K562 (cell line): ENCODE results near the gene FKRP. TPM values are rescaled to one million over a fixed set of nuclear protein-coding genes. Genes with fewer than 3 reads are reported as not detected.
A peak's percentile ranks its signal among the peaks of the same experiment; 100 is the strongest.

ENCODE experiments used
- BMI1 ChIP-seq: fragments of 150-350 bp; IDR thresholded peaks from 2 replicates; pipeline ENCODE4 v1.6.1; 2014; ENCODE audit warnings: low read length
- CXXC5 ChIP-seq: fragments of 250-450 bp; sonication (Bioruptor Pico); IDR thresholded peaks from 2 replicates; pipeline ENCODE4 v1.8.0; 2022; ENCODE audit warnings: inconsistent platforms, mild to moderate bottlenecking, moderate library complexity
- DACH1 ChIP-seq: fragments of 450-650 bp; IDR thresholded peaks from 2 replicates; pipeline ENCODE4 v1.6.1; 2018; ENCODE audit not compliant: partially characterized antibody
- E2F3 ChIP-seq: fragments of 250-450 bp; sonication (Bioruptor Pico); IDR thresholded peaks from 2 replicates; pipeline ENCODE4 v1.4.0; 2020; ENCODE audit warnings: mild to moderate bottlenecking
- GABPB1 ChIP-seq: sonication (generic); formaldehyde crosslinking; IDR thresholded peaks from 2 replicates; pipeline ENCODE4 v1.8.0; 2022; ENCODE audit warnings: mild to moderate bottlenecking, missing genetic modification reagents
- KDM1A ChIP-seq, 2 experiments: fragments of 450-650 bp; IDR thresholded peaks; 2 replicates each; pipeline ENCODE4 v1.6.1; 2016; ENCODE audit warnings: mild to moderate bottlenecking in 2 of 2
- NKRF ChIP-seq: fragments of 450-650 bp; IDR thresholded peaks from 2 replicates; pipeline ENCODE4 v1.6.1; 2016; ENCODE audit warnings: borderline replicate concordance
- RCOR1 ChIP-seq, 2 experiments: IDR thresholded peaks; 2 replicates each; pipeline ENCODE4 v1.6.1; 2012; ENCODE audit warnings: low read depth in 2 of 2, low read length in 2 of 2, borderline replicate concordance in 1 of 2, improper control_type of control experiment in 1 of 2
- SAFB2 ChIP-seq: fragments of 200-400 bp; formaldehyde crosslinking; IDR thresholded peaks from 2 replicates; pipeline ENCODE4 v1.6.1; 2018; ENCODE audit warnings: borderline replicate concordance, low read length, low read depth, moderate library complexity; ENCODE audit not compliant: severe bottlenecking
- ZKSCAN8 ChIP-seq: fragments of 200-800 bp; sonication (Bioruptor generic); IDR thresholded peaks from 2 replicates; pipeline ENCODE4 v1.6.1; 2016; ENCODE audit warnings: missing genetic modification characterization, missing compliant biosample characterization
- ZNF239 ChIP-seq: fragments of 250-450 bp; sonication (Bioruptor Pico); IDR thresholded peaks from 2 replicates; pipeline ENCODE4 v1.4.0; 2020; ENCODE audit warnings: mild to moderate bottlenecking
- ZNF347 ChIP-seq: fragments of 450-650 bp; formaldehyde crosslinking; IDR thresholded peaks from 2 replicates; pipeline ENCODE4 v1.4.0; 2020; ENCODE audit warnings: low read depth, mild to moderate bottlenecking, moderate library complexity
- ZNF436 ChIP-seq: fragments of 250-450, 450-650 bp; sonication (Bioruptor Pico); formaldehyde crosslinking; IDR thresholded peaks from 2 replicates; pipeline ENCODE4 v1.7.0; 2020; ENCODE audit warnings: mild to moderate bottlenecking
- polyA plus RNA-seq, 8 experiments: library from polyadenylated mRNA; depleted of rRNA in 4 of 8; stranded (reverse) in 5 of 8; unstranded in 3 of 8; fragments of >200 nt; fragmentation: Nextera tagmentation in 2 of 8; fragmentation: Illumina TruSeq in 1 of 8; extraction: Ambion mirVana in 2 of 8; extraction: Trizol in 1 of 8; gene quantifications; 2 replicates each; pipeline versions ENCODE4 v1.2.1 to v1.2.3, GENCODE V29; 2011 to 2014; ENCODE audit warnings: inconsistent platforms in 1 of 8, missing spikeins in 1 of 8
- total RNA-seq, 7 experiments: library from RNA; depleted of rRNA in 6 of 7; stranded (reverse); fragments of >200 nt in 6 of 7; fragmentation: Illumina TruSeq in 2 of 7; extraction: Trizol in 2 of 7; gene quantifications; 2 replicates each; pipeline versions ENCODE4 v1.2.1 to v1.2.3, GENCODE V29; 2011 to 2021; ENCODE audit warnings: low replicate concordance in 1 of 7
- TF ChIP-seq, protein P1 (sequence below): sonication (generic); formaldehyde crosslinking; IDR thresholded peaks from 2 replicates; pipeline ENCODE4 v1.9.0; 2022; ENCODE audit warnings: mild to moderate bottlenecking, missing genetic modification reagents
- TF ChIP-seq, protein P2 (sequence below): sonication (generic); formaldehyde crosslinking; IDR thresholded peaks from 2 replicates; pipeline ENCODE4 v1.8.0; 2022; ENCODE audit warnings: mild to moderate bottlenecking, missing genetic modification reagents, borderline replicate concordance
- TF ChIP-seq, protein P3 (sequence below): sonication (generic); formaldehyde crosslinking; IDR thresholded peaks from 2 replicates; pipeline ENCODE4 v1.8.0; 2022; ENCODE audit warnings: mild to moderate bottlenecking, missing genetic modification reagents
- TF ChIP-seq, protein P4 (sequence below): sonication (generic); formaldehyde crosslinking; IDR thresholded peaks from 2 replicates; pipeline ENCODE4 v1.8.0; 2023; ENCODE audit warnings: missing genetic modification reagents, mild to moderate bottlenecking, borderline replicate concordance

Gene FKRP
- total and polyA plus RNA-seq, 9 of the 15 experiments (the other 6 are each of a cell fraction or from before 2014, with no cell fraction given) = 0.68 to 16.1 (median 6.5) TPM

DNA sequence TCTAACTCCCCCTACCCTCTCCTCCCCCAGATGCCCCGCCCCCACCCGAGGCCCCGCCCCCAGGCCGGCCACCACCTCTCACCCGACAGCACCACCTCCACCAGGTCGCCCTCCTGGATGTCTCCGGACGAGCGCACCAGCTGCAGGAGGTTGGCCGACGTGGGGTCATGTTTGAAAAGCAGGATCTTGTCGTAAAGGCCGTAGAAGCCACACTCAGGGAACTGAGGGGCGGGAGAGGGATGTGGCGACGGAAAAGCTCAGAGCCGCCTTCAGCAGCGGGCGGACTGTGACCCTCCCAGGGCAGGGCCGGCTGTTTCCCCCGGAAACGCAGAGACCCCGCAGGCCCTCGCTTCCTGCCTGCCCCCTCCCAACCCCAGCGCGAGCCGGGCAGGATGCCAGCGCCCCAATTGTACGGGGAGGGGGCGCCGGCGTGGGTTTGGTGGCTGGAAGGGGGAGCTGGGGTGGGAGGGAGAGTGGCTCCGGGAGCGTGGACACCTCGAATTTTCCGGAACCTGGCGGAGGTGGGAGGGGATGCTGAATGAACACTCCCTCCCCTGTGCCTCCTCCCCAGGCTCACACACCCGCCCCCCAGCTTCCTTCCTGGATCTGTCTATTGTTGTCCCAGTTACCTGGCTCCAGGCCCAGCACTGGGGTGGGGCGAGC, 31.9 kb upstream of the FKRP start (continued):
- TF ChIP-seq NKRF = no peak
- no peak for TF ChIP-seq E2F3 (CRISPR knock-in tag)
- TF ChIP-seq, protein P1, sequence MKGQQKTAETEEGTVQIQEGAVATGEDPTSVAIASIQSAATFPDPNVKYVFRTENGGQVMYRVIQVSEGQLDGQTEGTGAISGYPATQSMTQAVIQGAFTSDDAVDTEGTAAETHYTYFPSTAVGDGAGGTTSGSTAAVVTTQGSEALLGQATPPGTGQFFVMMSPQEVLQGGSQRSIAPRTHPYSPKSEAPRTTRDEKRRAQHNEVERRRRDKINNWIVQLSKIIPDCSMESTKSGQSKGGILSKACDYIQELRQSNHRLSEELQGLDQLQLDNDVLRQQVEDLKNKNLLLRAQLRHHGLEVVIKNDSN (CRISPR knock-in tag) = no peak
- peak in 1 of 2 experiments; percentile 63; a peak in 1 of 4 replicates for TF ChIP-seq RCOR1 (IDR thresholded peaks at IDR 0.05; ENCODE audit: borderline replicate concordance in 1 of 2, low read depth in 2 of 2, low read length in 2 of 2)
- TF ChIP-seq KDM1A (IDR thresholded peaks at IDR 0.05) = peak; percentile 45 to 64
- no peak for TF ChIP-seq ZNF239
- peak; percentile 29 for TF ChIP-seq CXXC5
- TF ChIP-seq ZKSCAN8 (CRISPR knock-in tag) = no peak
- no peak for TF ChIP-seq BMI1
- no peak for TF ChIP-seq SAFB2
- TF ChIP-seq, protein P2, sequence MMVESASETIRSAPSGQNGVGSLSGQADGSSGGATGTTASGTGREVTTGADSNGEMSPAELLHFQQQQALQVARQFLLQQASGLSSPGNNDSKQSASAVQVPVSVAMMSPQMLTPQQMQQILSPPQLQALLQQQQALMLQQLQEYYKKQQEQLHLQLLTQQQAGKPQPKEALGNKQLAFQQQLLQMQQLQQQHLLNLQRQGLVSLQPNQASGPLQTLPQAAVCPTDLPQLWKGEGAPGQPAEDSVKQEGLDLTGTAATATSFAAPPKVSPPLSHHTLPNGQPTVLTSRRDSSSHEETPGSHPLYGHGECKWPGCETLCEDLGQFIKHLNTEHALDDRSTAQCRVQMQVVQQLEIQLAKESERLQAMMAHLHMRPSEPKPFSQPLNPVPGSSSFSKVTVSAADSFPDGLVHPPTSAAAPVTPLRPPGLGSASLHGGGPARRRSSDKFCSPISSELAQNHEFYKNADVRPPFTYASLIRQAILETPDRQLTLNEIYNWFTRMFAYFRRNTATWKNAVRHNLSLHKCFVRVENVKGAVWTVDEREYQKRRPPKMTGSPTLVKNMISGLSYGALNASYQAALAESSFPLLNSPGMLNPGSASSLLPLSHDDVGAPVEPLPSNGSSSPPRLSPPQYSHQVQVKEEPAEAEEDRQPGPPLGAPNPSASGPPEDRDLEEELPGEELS = no peak
- TF ChIP-seq DACH1 = peak; percentile 36
- TF ChIP-seq, protein P3, sequence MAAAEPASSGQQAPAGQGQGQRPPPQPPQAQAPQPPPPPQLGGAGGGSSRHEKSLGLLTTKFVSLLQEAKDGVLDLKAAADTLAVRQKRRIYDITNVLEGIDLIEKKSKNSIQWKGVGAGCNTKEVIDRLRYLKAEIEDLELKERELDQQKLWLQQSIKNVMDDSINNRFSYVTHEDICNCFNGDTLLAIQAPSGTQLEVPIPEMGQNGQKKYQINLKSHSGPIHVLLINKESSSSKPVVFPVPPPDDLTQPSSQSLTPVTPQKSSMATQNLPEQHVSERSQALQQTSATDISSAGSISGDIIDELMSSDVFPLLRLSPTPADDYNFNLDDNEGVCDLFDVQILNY = no peak
- no peak for TF ChIP-seq GABPB1 (CRISPR knock-in tag)
- TF ChIP-seq ZNF347 (CRISPR knock-in tag) = no peak
- peak; percentile 78 for TF ChIP-seq ZNF436 (CRISPR knock-in tag)
- TF ChIP-seq, protein P4, sequence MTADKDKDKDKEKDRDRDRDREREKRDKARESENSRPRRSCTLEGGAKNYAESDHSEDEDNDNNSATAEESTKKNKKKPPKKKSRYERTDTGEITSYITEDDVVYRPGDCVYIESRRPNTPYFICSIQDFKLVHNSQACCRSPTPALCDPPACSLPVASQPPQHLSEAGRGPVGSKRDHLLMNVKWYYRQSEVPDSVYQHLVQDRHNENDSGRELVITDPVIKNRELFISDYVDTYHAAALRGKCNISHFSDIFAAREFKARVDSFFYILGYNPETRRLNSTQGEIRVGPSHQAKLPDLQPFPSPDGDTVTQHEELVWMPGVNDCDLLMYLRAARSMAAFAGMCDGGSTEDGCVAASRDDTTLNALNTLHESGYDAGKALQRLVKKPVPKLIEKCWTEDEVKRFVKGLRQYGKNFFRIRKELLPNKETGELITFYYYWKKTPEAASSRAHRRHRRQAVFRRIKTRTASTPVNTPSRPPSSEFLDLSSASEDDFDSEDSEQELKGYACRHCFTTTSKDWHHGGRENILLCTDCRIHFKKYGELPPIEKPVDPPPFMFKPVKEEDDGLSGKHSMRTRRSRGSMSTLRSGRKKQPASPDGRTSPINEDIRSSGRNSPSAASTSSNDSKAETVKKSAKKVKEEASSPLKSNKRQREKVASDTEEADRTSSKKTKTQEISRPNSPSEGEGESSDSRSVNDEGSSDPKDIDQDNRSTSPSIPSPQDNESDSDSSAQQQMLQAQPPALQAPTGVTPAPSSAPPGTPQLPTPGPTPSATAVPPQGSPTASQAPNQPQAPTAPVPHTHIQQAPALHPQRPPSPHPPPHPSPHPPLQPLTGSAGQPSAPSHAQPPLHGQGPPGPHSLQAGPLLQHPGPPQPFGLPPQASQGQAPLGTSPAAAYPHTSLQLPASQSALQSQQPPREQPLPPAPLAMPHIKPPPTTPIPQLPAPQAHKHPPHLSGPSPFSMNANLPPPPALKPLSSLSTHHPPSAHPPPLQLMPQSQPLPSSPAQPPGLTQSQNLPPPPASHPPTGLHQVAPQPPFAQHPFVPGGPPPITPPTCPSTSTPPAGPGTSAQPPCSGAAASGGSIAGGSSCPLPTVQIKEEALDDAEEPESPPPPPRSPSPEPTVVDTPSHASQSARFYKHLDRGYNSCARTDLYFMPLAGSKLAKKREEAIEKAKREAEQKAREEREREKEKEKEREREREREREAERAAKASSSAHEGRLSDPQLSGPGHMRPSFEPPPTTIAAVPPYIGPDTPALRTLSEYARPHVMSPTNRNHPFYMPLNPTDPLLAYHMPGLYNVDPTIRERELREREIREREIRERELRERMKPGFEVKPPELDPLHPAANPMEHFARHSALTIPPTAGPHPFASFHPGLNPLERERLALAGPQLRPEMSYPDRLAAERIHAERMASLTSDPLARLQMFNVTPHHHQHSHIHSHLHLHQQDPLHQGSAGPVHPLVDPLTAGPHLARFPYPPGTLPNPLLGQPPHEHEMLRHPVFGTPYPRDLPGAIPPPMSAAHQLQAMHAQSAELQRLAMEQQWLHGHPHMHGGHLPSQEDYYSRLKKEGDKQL (CRISPR knock-in tag) = no peak
